NCI-H1092 (cell line): ENCODE data around the gene TMPRSS13.
"Not testable (repeated sequence)": the region's sequence is repeated elsewhere in the genome, so short reads cannot be mapped to it uniquely, and the experiment has no call there.

ENCODE experiments used
- DNase-seq: peaks from one replicate; lab custom pipeline; 2025; lab: John Stamatoyannopoulos, UW

Gene TMPRSS13

GRCh38 chr11:117929142-117929915, at the start of gene TMPRSS13:
Gene TMPRSS13 (minus strand): TSS chr11:117929402. CDS start chr11:117929307, 95 bp downstream.
- no peak for DNase-seq

GRCh38 chr11:117978991-117979390, 49.8 kb upstream of the TMPRSS13 start:
- no peak for DNase-seq

- DNase-seq: not testable (repeated sequence)
Measured at GRCh38 chr11:117978291-117978910, 49.2 kb upstream of the TMPRSS13 start.

- not testable (repeated sequence) for DNase-seq
Measured at GRCh38 chr11:117977612-117978264, 48.5 kb upstream of the TMPRSS13 start.

- no peak for DNase-seq
Measured at GRCh38 chr11:117977029-117977428, 47.8 kb upstream of the TMPRSS13 start.

- DNase-seq: no peak
Measured at GRCh38 chr11:117976445-117976844, 47.2 kb upstream of the TMPRSS13 start.

- no peak for DNase-seq
Measured at GRCh38 chr11:117973503-117973860, 44.3 kb upstream of the TMPRSS13 start.

- peak; percentile 18 for DNase-seq
Measured at GRCh38 chr11:117972629-117973502, 43.7 kb upstream of the TMPRSS13 start.

- no peak for DNase-seq
Measured at GRCh38 chr11:117972044-117972443, 42.8 kb upstream of the TMPRSS13 start.

GRCh38 chr11:117970400-117971024, 41.3 kb upstream of the TMPRSS13 start:
- no peak for DNase-seq

GRCh38 chr11:117969160-117969991, 40.2 kb upstream of the TMPRSS13 start:
- DNase-seq: no peak

- no peak for DNase-seq
Measured at GRCh38 chr11:117966908-117967307, 37.7 kb upstream of the TMPRSS13 start.

GRCh38 chr11:117962826-117963225, 33.6 kb upstream of the TMPRSS13 start:
- DNase-seq: no peak

GRCh38 chr11:117961896-117962295, 32.7 kb upstream of the TMPRSS13 start:
- no peak for DNase-seq

GRCh38 chr11:117960406-117960805, 31.2 kb upstream of the TMPRSS13 start:
- DNase-seq: no peak

GRCh38 chr11:117959438-117960149, 30.4 kb upstream of the TMPRSS13 start:
- no peak for DNase-seq

- no peak for DNase-seq
Measured at GRCh38 chr11:117958949-117959348, 29.7 kb upstream of the TMPRSS13 start.

GRCh38 chr11:117953024-117953671, 23.9 kb upstream of the TMPRSS13 start:
- DNase-seq: no peak
